ENCODE results near the gene ZNRF3. TPM values are rescaled to one million over a fixed set of nuclear protein-coding genes. Genes with fewer than 3 reads are reported as not detected.

ZNRF3 gene
- total and polyA plus RNA-seq, 5 experiments from 2014 or later: 0.08 to 0.69 (median 0.34) TPM; not detected in 1

DNA sequence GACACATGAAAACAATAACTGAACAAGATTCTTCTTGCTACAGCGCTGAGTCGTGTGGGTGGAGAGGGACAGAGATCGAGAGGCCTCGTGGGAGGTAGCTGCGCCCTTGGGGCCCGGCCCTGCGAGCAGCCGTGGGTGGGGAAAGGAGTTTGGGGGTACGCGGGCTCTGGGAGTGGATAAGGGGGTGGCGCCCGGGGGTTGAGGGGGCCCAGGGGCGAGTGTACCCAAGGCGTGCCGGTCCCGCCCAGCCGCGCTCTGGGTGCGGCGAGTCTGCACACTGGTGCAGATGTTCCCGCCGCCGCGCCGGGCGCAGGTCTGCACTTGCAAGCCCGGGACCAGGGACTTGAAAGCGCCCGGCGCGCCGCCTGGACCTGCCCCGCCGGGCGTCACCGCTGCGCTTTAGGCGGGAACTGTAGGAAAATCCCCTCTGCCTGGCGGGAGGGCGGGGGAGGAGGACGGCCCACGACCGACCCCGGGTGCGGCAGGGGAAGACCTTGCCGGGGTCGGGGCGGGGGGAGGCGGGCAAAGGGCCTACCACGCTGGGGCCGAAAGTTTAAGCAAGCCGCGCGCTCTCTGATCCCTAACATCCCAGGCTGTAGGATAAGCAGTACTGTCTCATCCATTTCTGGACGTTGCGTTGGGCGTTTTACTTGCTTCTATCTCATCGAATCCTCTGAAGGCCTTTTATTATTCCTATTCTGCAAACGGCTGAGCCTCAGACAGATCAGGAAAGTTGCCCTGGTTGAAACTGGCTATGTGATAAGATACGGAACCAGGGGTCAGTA lies 188.1 kb downstream of the ZNRF3 start:
- Mint-ChIP-seq H3K36me3 (no peaks in the 10 kb centered on the region), H3K9me3 (peaks cover 0 to 2% (median 0%) of the 10 kb centered on the region in 9 donors), H3K4me1 (peaks cover 14 to 29% (median 24%) of the 10 kb centered on the region in 4 donors), H3K4me3 (peak overlapping the region; percentile 70 to 86 (median 80)), H3K27ac (peak overlapping the region in 4 of 10 donors; percentile 11 to 57 (median 24)), H3K27me3 (peaks cover 25 to 50% (median 41%) of the 10 kb centered on the region in 5 donors)
- POLR2A ChIA-PET: no interaction called here
- ATAC-seq: peak; percentile 21 to 31
- DNase-seq: peak in 6 of 10 donors; percentile 6 to 36 (median 24)

DNA sequence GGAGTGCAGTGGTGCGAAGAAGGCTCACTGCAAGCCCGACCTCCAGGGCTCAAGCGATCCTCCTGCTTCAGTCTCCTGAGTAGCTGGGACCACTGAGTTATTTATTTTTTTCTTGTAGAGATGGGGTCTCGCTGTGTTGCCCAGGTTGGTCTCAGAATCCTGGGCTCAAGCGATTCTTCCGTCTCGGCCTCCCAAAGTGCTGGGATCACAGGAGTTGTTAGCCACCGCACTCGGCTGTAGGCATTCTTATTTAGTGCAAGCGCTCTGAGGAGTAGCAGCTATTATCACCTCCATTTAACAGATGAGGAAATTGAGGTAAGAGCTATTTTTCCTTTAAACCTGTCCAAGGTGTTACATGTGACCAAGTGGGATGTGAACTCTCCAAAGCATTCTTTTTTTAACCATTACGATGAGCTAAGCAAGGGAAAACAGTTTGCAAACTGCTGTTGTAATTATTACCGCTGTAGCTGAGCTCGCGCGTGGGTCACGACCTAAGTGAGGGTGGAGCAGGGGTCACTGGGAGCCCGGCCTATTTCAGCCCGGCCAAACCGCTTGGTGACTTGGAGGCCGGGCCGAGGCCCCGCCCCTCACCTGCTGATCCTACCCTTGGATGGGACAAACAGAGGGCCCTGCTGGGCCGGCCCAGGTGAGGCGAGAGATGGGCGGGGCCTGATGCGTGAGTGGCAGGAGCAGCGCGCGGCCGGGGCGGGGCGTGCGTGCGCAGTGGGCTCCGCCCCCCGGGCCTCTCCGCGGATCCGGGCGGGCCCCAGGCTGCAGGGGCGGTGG lies 189.0 kb downstream of the ZNRF3 start:
- Mint-ChIP-seq H3K4me1 (peaks cover 12 to 29% (median 21%) of the 10 kb centered on the region in 4 donors), H3K9me3 (peaks cover 0 to 2% (median 0%) of the 10 kb centered on the region in 9 donors), H3K36me3 (no peaks in the 10 kb centered on the region), H3K4me3 (peak overlapping the region; percentile 70 to 86 (median 80)), H3K27ac (peak overlapping the region in 3 of 10 donors; percentile 24 to 37 (median 36)), H3K27me3 (peaks cover 28 to 50% (median 48%) of the 10 kb centered on the region in 5 donors)
- ATAC-seq (peak; percentile 87 to 95), DNase-seq (peak; percentile 70 to 87 (median 81))
- POLR2A ChIA-PET: no interaction called here

DNA sequence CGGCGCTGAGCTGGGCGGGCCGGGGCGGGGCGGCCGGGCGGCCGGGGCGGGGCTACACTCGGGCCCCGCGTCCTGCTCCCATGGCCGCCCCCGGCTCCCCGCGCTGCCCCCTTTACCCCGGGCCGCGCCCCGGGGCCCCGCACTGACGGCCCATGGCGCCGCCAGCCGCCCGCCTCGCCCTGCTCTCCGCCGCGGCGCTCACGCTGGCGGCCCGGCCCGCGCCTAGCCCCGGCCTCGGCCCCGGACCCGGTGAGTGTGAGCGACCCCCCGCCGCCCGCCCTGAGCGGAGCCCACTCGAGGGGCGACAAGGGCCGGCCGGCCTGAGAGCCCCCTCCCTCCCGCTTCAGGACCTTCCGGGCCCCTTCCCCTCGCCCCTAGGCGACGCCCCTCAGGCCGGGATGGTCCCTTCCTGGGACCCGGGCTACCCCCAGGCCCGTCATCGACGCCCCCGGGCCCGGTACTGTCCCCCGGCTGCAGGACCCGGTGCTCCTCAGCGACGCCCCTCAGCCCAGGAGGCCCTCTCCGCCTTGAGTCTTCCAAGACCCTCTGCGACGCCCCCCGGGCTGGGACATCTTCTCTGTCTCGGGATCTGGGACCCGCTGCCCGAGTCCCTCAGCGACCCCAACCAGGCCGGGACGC lies 189.7 kb downstream of the ZNRF3 start, which contains the start of gene KREMEN1:
Gene KREMEN1 (plus strand): TSS at position 57 of the 639 bp plus-strand sequence. CDS start 96 bp downstream, at position 153.
- H3K27ac Mint-ChIP-seq: peak within 1 kb of the TSS in 4 of 10 donors; percentile 24 to 37 (median 30)
- H3K4me3 Mint-ChIP-seq: peak within 1 kb of the TSS; percentile 70 to 86 (median 80)
- DNase-seq: peak in 1 of 10 donors; percentile 4
- POLR2A ChIA-PET: no interaction called here
- no peaks in the 10 kb centered on the region for H3K36me3 Mint-ChIP-seq
- H3K4me1 Mint-ChIP-seq: peaks cover 12 to 29% (median 21%) of the 10 kb centered on the region in 4 donors
- peak in 1 of 2 donors; percentile 2 for ATAC-seq
- H3K27me3 Mint-ChIP-seq: peaks cover 28 to 54% (median 52%) of the 10 kb centered on the region in 5 donors
- peaks cover 0 to 2% (median 0%) of the 10 kb centered on the region in 9 donors for H3K9me3 Mint-ChIP-seq

DNA sequence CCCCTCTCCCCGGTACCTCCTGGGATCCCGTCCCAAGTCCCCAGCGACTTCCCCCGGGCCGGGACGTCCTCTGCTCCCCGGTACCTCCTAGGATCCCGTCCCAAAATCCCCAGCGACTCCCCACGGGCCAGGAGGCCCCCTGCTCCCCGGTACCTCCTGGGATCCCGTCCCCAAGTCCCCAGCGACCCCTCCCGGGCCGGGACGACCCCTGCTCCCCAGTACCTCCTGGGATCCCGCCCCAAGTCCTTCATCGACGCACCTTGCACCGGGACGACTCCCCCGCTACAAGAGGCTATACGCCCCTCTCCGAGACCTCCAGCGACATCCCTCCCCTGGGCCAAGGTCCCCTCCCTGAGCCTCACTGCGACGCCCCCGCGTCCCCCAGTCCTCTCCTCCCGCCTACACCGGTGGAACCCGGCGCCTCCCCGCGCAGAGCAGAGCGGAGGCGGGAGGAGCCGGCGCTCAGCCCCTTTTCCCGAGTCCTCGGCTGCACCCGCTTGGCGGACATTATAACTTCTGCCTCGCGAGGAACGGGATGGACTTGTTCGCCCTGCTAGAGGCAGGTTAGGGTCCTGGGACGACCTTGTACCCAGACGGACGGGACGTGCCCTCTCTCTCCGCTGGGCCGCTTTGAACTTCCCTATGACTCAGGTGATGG lies 190.4 kb downstream of the ZNRF3 start:
- H3K4me1 Mint-ChIP-seq: peaks cover 12 to 29% (median 21%) of the 10 kb centered on the region in 4 donors
- peaks cover 0 to 2% (median 0%) of the 10 kb centered on the region in 9 donors for H3K9me3 Mint-ChIP-seq
- H3K27ac Mint-ChIP-seq: no peak overlapping the region
- H3K4me3 Mint-ChIP-seq: peak overlapping the region; percentile 39 to 84 (median 68)
- DNase-seq (peak in 5 of 10 donors; percentile 6 to 19 (median 16)), ATAC-seq (peak in 1 of 2 donors; percentile 14)
- H3K36me3 Mint-ChIP-seq: no peaks in the 10 kb centered on the region
- H3K27me3 Mint-ChIP-seq: peaks cover 30 to 58% (median 57%) of the 10 kb centered on the region in 5 donors
- POLR2A ChIA-PET: no interaction called here

DNA sequence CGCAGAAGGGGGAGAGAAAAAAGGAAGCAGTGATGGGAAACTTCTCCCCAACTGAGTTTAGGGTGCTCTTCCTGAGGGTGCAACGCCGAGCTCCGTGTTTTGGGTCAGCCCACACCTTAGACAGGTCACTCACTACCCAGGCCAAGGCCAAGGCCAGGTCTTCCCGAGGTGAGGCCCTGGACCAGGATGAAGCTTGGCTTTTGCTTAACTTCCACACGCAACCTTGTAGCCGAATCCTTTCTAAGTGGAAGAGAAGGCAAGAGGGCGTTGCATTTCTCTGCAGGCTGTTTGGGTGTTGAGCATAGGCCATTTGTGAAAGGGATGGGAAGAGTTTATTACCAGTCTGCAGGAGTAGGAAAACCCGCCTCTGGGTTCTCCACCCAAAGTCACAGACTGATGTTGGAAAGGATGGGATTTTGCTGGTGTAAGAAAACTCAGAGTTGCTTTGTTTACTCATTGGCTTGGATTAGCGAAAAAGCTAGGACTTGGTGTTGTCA lies 191.0 kb downstream of the ZNRF3 start:
- Mint-ChIP-seq H3K4me3 (peak overlapping the region; percentile 37 to 84 (median 68)), H3K9me3 (peaks cover 0 to 2% (median 0%) of the 10 kb centered on the region in 9 donors), H3K27me3 (peaks cover 32 to 64% (median 59%) of the 10 kb centered on the region in 5 donors), H3K36me3 (no peaks in the 10 kb centered on the region), H3K27ac (no peak overlapping the region), H3K4me1 (peaks cover 12 to 29% (median 23%) of the 10 kb centered on the region in 4 donors)
- ATAC-seq: no peak
- POLR2A ChIA-PET: no interaction called here
- DNase-seq: no peak

DNA sequence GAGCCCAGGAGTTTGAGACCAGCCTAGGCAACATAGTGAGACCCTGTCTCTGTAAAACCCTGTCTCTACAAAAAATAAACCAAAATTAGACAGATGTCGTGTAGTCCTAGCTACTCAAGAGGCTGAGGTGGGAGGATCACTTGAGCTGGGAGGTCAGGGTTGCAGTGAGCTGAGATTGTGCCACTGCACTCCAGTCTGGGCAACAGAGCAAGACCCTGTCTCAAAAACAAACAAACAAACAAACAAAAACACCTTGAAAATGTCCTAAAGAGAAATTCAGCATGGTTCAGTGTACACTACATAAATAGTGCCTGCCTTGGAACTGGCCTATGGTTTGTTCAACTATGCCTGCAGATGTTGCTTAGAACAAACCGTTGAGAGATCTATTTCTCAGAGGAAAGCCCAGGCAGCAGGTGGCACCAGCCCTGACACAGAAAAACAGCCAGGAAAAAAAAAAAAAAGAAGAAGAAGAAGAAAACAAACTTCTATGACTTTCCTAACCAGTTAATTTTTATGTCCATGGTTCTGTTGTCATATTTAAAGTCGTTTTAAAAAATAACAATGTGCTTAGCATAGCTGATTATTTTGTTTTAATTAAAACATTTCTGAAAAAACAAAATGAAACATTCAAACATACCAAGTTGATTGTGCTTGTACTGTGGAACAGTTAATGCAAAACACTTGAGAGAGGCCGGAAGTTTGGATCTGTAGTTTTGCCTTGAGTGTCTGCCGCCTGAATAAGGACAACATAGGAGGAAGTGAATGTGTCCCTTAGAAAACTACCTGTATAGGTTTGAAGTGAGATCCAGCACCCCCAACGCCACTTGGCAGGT lies 194.9 kb downstream of the ZNRF3 start:
- DNase-seq (no peak), ATAC-seq (no peak)
- Mint-ChIP-seq H3K27me3 (peaks cover 27 to 66% (median 47%) of the 10 kb centered on the region in 5 donors), H3K36me3 (no peaks in the 10 kb centered on the region), H3K9me3 (peaks cover 0 to 2% (median 0%) of the 10 kb centered on the region in 9 donors), H3K4me1 (peaks cover 4 to 19% (median 7%) of the 10 kb centered on the region in 4 donors), H3K4me3 (no peak overlapping the region), H3K27ac (no peak overlapping the region)
- POLR2A ChIA-PET: no interaction called here

DNA sequence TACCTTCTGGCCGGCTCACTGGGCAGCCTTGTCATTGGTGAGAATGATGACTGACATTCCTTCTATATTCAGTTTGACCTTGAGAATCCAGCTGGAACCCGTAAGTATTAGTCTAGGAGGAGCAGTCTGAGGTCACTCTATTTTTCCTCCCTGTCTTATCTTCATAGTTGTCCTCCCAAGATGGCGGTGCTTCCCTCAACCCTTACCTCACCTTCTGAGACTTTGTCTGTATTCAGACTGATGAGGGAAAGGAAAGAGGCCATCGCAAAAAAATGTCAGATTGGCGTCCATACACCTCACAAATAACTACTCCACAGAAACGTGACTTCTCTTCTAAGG lies 195.5 kb downstream of the ZNRF3 start:
- no peak for ATAC-seq

DNA sequence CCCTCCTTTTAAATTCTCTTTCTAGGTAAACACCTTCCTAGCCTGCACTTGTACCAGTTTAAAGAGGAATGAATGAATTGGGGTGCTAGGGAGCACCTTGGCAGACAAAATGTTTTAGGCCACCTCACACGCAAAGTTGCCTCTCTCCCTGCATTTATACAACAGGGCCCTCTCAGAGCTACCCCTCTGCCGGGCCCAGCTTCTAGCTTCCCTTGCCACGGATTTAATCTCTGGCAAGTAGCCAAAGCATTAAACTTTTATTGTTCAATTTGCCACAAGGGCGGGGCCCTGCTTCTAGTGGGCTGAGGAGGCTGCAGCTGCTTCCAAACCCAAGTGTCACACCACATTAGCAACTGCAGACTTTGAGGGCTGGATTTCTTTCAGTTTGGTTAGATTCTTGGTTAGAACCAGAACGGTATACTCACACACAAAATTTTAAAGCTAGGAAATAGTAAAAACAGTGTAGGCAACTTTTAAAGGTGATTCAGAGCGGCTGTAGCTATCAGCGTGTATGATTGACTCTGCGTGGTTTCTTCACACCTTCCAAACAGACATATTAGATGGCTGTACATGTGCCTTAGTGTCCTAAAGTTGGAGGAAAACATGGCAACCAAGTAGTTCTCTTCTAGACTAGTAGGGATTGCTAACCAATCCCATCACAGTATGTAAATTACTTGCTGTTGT lies 196.0 kb downstream of the ZNRF3 start:
- peaks cover 0 to 1% (median 0%) of the 10 kb centered on the region in 9 donors for H3K9me3 Mint-ChIP-seq
- H3K27ac Mint-ChIP-seq: no peak overlapping the region
- ATAC-seq (no peak), DNase-seq (peak in 1 of 10 donors; percentile 11)
- no peak overlapping the region for H3K4me3 Mint-ChIP-seq
- H3K36me3 Mint-ChIP-seq: no peaks in the 10 kb centered on the region
- peaks cover 26 to 58% (median 42%) of the 10 kb centered on the region in 5 donors for H3K27me3 Mint-ChIP-seq
- POLR2A ChIA-PET: no interaction called here
- peaks cover 0 to 11% (median under 1%) of the 10 kb centered on the region in 4 donors for H3K4me1 Mint-ChIP-seq

More for the DNA sequence above, 195.5 kb downstream of the ZNRF3 start:
- Mint-ChIP-seq H3K4me1 (peaks cover 3 to 16% (median 5%) of the 10 kb centered on the region in 4 donors), H3K4me3 (no peak overlapping the region), H3K36me3 (no peaks in the 10 kb centered on the region), H3K9me3 (peaks cover 0 to 2% (median 0%) of the 10 kb centered on the region in 9 donors), H3K27me3 (peaks cover 27 to 63% (median 45%) of the 10 kb centered on the region in 5 donors), H3K27ac (no peak overlapping the region)
- POLR2A ChIA-PET: no interaction called here
- DNase-seq: no peak

DNA sequence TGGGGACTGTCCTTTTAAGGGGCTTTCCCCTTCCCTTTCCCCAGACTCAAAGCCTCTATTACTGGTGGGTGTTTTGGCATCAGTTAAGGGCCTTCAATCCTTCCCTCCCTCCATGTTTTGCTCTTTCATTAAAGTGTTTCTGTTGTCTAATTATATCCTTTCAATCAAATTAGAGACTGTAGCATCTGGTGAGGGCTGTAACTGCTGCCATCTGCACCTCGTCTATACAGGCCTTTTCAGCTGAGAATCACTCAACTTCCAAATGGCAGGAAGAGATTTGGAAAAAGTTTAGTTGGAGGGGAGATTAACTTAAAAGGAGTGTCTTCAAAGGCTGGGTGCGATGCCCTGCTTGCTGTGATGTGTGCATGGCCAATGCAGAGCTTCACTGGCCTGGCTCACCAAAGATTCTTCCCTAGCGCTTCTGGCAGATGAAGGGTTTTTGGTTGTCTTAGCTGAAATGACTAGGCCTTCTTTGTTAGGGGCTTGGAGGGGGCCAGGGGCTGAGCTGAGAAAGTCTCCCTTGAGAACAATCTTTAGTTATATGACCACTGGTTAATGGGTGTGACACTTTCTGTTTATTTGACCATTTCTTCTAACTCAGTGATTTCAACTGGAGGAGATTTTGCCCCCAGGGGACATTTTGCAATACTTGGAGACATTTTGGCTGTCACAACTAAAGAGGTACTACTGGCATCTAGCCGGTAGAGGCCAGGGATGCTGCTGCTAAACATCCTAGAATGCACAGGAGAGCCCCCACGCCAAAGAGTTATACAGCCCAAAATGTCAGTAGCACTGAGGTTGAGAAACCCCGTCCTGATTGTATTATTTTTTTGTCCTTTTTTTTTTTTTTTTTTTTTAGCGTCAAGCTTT lies 197.0 kb downstream of the ZNRF3 start:
- ATAC-seq (no peak), DNase-seq (no peak)
- Mint-ChIP-seq H3K27me3 (peaks cover 18 to 48% (median 34%) of the 10 kb centered on the region in 5 donors), H3K27ac (no peak overlapping the region), H3K4me1 (peaks cover 0 to 8% (median 0%) of the 10 kb centered on the region in 4 donors), H3K4me3 (no peak overlapping the region), H3K36me3 (no peaks in the 10 kb centered on the region), H3K9me3 (no peaks in the 10 kb centered on the region)
- POLR2A ChIA-PET: no interaction called here
